ENCODE results near the gene CXXC5. TPM values are rescaled to one million over a fixed set of nuclear protein-coding genes. Genes with fewer than 3 reads are reported as not detected.

Gene CXXC5
- total RNA-seq, 6 donors from 2014 or later = 25.7 to 39.5 (median 33.0) TPM

- Histone ChIP-seq H3K36me3 (no peaks in the 10 kb centered on the region), H3K27ac (peak overlapping the region in 1 of 4 donors; percentile 24), H3K4me1 (peaks cover 7 to 25% (median 9%) of the 10 kb centered on the region in 4 donors), H3K4me3 (no peak overlapping the region), H3K9me3 (no peaks in the 10 kb centered on the region), H3K27me3 (no peaks in the 10 kb centered on the region)
- ATAC-seq (ENCODE audit: low FRiP score in 2 of 2) (no peak), DNase-seq (no peak)
- WGBS, 2 donors = 69 to 81% methylated on average over 6 of the region's 6 CpGs
- TF ChIP-seq POLR2A (IDR thresholded peaks at IDR 0.05) (no peak), EP300 (IDR thresholded peaks at IDR 0.05) (no peak), POLR2AphosphoS5 (IDR thresholded peaks at IDR 0.05) (no peak)
- TF ChIP-seq, protein P1, sequence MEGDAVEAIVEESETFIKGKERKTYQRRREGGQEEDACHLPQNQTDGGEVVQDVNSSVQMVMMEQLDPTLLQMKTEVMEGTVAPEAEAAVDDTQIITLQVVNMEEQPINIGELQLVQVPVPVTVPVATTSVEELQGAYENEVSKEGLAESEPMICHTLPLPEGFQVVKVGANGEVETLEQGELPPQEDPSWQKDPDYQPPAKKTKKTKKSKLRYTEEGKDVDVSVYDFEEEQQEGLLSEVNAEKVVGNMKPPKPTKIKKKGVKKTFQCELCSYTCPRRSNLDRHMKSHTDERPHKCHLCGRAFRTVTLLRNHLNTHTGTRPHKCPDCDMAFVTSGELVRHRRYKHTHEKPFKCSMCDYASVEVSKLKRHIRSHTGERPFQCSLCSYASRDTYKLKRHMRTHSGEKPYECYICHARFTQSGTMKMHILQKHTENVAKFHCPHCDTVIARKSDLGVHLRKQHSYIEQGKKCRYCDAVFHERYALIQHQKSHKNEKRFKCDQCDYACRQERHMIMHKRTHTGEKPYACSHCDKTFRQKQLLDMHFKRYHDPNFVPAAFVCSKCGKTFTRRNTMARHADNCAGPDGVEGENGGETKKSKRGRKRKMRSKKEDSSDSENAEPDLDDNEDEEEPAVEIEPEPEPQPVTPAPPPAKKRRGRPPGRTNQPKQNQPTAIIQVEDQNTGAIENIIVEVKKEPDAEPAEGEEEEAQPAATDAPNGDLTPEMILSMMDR (IDR thresholded peaks at IDR 0.05) = no peak
Observed at GRCh38 chr5:139690803-139691629, 42.9 kb downstream of the CXXC5 start.

DNA sequence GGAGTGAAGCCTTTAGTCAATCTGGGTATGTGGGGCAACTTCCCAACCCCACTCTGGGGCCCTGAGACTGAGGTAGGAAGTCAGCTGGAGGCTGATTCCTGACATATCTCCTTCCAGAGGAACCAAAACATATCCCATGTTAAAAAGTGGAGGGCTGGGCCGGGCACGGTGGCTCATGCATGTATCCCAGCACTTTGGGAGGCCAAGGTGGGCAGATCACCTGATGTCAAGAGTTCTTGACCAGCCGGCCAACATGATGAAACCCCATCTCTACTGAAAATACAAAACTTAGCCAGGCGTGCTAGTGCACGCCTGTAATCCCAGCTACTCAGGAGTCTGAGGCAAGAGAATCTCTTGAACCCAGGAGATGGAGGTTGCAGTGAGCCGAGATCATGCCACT is 44.0 kb downstream of the CXXC5 start:
- H3K27ac ChIP-seq = no peak overlapping the region
- peaks cover 0 to 4% (median 0%) of the 10 kb centered on the region in 4 donors for H3K27me3 ChIP-seq
- H3K9me3 ChIP-seq = no peaks in the 10 kb centered on the region
- TF ChIP-seq EP300 (IDR thresholded peaks at IDR 0.05) = no peak
- TF ChIP-seq, protein P1 (IDR thresholded peaks at IDR 0.05) = no peak
- TF ChIP-seq POLR2AphosphoS5 (IDR thresholded peaks at IDR 0.05) = no peak
- TF ChIP-seq POLR2A (IDR thresholded peaks at IDR 0.05) = no peak
- ATAC-seq (ENCODE audit: low FRiP score in 2 of 2) (no peak), DNase-seq (no peak)
- WGBS, 2 donors = 90 to 94% methylated on average over 2 to 6 of the region's 6 CpGs
- H3K4me1 ChIP-seq = peaks cover 18 to 23% (median 18%) of the 10 kb centered on the region in 4 donors
- H3K36me3 ChIP-seq = no peaks in the 10 kb centered on the region
- H3K4me3 ChIP-seq = no peak overlapping the region

DNA sequence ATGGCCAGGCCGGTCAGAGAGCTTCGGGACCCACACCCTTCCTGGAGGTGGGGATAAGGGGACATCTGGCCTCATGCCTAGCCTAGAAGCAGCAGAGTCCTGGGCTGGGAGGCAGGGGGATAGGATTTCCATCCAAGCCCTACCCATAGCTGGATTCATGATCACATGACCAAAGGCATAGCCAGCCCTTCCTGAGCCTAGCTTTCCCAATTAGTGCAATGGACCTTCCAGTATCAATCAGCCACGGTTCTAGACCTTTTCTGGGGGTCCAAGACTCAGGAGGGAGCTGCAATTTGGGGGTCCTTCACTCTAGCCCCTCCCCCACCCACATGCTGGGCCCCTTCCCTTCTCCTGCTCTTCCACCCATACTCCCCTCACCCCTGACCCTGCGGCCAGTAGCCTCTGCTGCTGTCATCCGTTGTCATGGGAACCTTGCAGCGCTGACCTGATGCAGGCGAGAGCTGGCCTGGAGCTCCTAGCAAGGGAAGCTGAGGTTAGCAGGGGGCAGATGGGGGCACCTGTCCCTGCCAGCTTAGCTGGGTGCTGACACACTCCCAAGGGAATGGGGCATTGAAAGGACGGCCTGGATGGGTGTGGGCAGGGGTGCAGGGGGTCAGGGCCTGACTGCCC is 44.6 kb downstream of the CXXC5 start:
- DNase-seq (peak in 1 of 2 donors; percentile 54), ATAC-seq (ENCODE audit: low FRiP score in 2 of 2) (no peak)
- no peak for TF ChIP-seq EP300 (IDR thresholded peaks at IDR 0.05)
- WGBS, 2 donors = 81% methylated on average over 7 to 8 of the region's 8 CpGs
- Histone ChIP-seq H3K4me1 (peaks cover 24 to 30% (median 24%) of the 10 kb centered on the region in 4 donors), H3K9me3 (no peaks in the 10 kb centered on the region), H3K4me3 (no peak overlapping the region), H3K27me3 (peaks cover 0 to 4% (median 0%) of the 10 kb centered on the region in 4 donors), H3K36me3 (no peaks in the 10 kb centered on the region), H3K27ac (no peak overlapping the region)

- H3K9me3 ChIP-seq = no peaks in the 10 kb centered on the region
- TF ChIP-seq EP300 (IDR thresholded peaks at IDR 0.05) (no peak), POLR2AphosphoS5 (IDR thresholded peaks at IDR 0.05) (no peak), POLR2A (IDR thresholded peaks at IDR 0.05) (no peak)
- TF ChIP-seq, protein P1 (IDR thresholded peaks at IDR 0.05) = no peak
- 93 to 96% methylated on average over 2 to 3 of the region's 3 CpGs for WGBS, 2 donors
- no peak overlapping the region for H3K4me3 ChIP-seq
- no peak overlapping the region for H3K27ac ChIP-seq
- H3K27me3 ChIP-seq = peaks cover 0 to 4% (median 0%) of the 10 kb centered on the region in 4 donors
- peaks cover 34 to 40% (median 35%) of the 10 kb centered on the region in 4 donors for H3K4me1 ChIP-seq
- ATAC-seq (ENCODE audit: low FRiP score in 2 of 2) = no peak
- no peak for DNase-seq
- no peaks in the 10 kb centered on the region for H3K36me3 ChIP-seq
Observed at GRCh38 chr5:139693676-139694364, 45.7 kb downstream of the CXXC5 start.
